HG03175 (cell line): Measurements from ENCODE around the gene TTC28.
"Not testable (repeated sequence)": the region's sequence is repeated elsewhere in the genome, so short reads cannot be mapped to it uniquely, and the experiment has no call there.

ENCODE experiments used
- ATAC-seq: cut with Tn5 transposase; IDR thresholded peaks from one replicate; pipeline ENCODE4 v1.9.1; 2021; ENCODE audit warnings: mild to moderate bottlenecking, moderate library complexity; ENCODE audit not compliant: unreplicated experiment

The TTC28 gene

GRCh38 chr22:28505416-28506149 lies 174.1 kb downstream of the TTC28 start:
- no peak for ATAC-seq

GRCh38 chr22:28500006-28500405 lies 179.6 kb downstream of the TTC28 start:
- no peak for ATAC-seq

GRCh38 chr22:28498044-28498443 lies 181.6 kb downstream of the TTC28 start:
- ATAC-seq: no peak

GRCh38 chr22:28497188-28497587 lies 182.5 kb downstream of the TTC28 start:
- ATAC-seq: no peak

- not testable (repeated sequence) for ATAC-seq
Observed at GRCh38 chr22:28491289-28491688, 188.4 kb downstream of the TTC28 start.

- ATAC-seq: no peak
Observed at GRCh38 chr22:28488825-28489224, 190.8 kb downstream of the TTC28 start.

GRCh38 chr22:28484662-28485061 lies 195.0 kb downstream of the TTC28 start:
- ATAC-seq: no peak

GRCh38 chr22:28481725-28482124 lies 197.9 kb downstream of the TTC28 start:
- no peak for ATAC-seq

GRCh38 chr22:28480000-28480715 lies 199.5 kb downstream of the TTC28 start:
- ATAC-seq: no peak

- no peak for ATAC-seq
Observed at GRCh38 chr22:28478564-28478963, 201.1 kb downstream of the TTC28 start.

GRCh38 chr22:28477556-28477955 lies 202.1 kb downstream of the TTC28 start:
- no peak for ATAC-seq

- ATAC-seq: no peak
Observed at GRCh38 chr22:28474330-28474729, 205.3 kb downstream of the TTC28 start.

GRCh38 chr22:28473258-28473657 lies 206.4 kb downstream of the TTC28 start:
- no peak for ATAC-seq

- not testable (repeated sequence) for ATAC-seq
Observed at GRCh38 chr22:28467055-28467454, 212.6 kb downstream of the TTC28 start.

GRCh38 chr22:28466399-28466798 lies 213.2 kb downstream of the TTC28 start:
- ATAC-seq: no peak

GRCh38 chr22:28465841-28466240 lies 213.8 kb downstream of the TTC28 start:
- ATAC-seq: no peak

- no peak for ATAC-seq
Observed at GRCh38 chr22:28464127-28464526, 215.5 kb downstream of the TTC28 start.

GRCh38 chr22:28463408-28463807 lies 216.2 kb downstream of the TTC28 start:
- ATAC-seq: not testable (repeated sequence)

- ATAC-seq: no peak
Observed at GRCh38 chr22:28462901-28463300, 216.7 kb downstream of the TTC28 start.

- ATAC-seq: no peak
Observed at GRCh38 chr22:28462041-28462440, 217.6 kb downstream of the TTC28 start.

- no peak for ATAC-seq
Observed at GRCh38 chr22:28454431-28455064, 225.1 kb downstream of the TTC28 start.

- ATAC-seq: no peak
Observed at GRCh38 chr22:28450109-28450508, 229.5 kb downstream of the TTC28 start.
